ENCODE results near the gene ZNF75A. TPM values are rescaled to one million over a fixed set of nuclear protein-coding genes. Genes with fewer than 3 reads are reported as not detected.

Gene ZNF75A
- polyA plus RNA-seq, 1 donor (not counting 4 experiments of a cell fraction or from before 2014, with no cell fraction given), result 20.8 TPM

DNA sequence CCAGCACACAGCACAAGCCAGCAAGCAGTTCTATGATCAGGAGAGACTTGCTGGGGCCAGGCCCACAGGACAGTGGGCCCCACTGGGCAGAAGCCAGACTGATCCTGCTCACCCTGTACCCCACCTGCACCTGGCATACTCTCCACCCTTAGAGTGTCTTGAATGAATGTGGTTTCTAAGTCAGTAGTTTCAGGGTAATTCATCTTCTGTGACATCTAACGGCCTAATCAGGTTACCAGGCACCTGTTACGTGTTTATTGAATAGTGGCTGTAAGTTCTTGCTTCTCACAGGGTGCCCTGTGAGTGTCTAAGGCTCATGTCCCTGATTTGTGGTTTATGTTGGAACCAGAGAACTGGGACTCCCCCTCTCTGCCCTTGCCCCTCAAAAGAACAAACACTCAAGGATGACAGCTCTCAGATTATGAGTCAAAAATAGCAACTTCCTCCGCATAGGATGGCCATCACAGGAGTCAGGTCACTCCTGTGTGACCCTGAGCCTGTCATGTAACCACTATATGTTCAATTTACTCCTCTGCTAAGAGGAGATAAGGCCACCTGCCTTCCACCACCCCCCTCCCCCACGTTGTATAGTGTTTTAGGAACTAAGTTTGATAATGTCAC is 43.4 kb downstream of the ZNF75A start:
- H3K4me1 ChIP-seq (ENCODE audit: control insufficient read depth, extremely low read depth, insufficient read depth, low read length), result no peaks in the 10 kb centered on the region
- no peaks in the 10 kb centered on the region for H3K9me1 ChIP-seq (ENCODE audit: control insufficient read depth, extremely low read depth, insufficient read depth, low read length)
- H3K4me2 ChIP-seq (ENCODE audit: control insufficient read depth, extremely low read depth, insufficient read depth, low read depth, low read length), result no peak overlapping the region
- H3K27ac ChIP-seq (ENCODE audit: control insufficient read depth, insufficient read depth, low read length), result no peak overlapping the region
- H3K9ac ChIP-seq (ENCODE audit: control insufficient read depth, extremely low read depth, insufficient read depth, low read length), result no peak overlapping the region
- dilution Hi-C loops (cut with MboI; ENCODE audit: extremely low pct_ligation_motif_present, low sequenced_read_pairs), result no loop called here
- DNase-seq (ENCODE audit: low read depth, low spot score), result no peak
- H3K79me2 ChIP-seq (ENCODE audit: control insufficient read depth, insufficient read depth, low read length), result no peaks in the 10 kb centered on the region
- H3K36me3 ChIP-seq (ENCODE audit: control insufficient read depth in 2 of 2, extremely low read depth in 1 of 2, insufficient read depth in 2 of 2, low read length in 2 of 2), result no peaks in the 10 kb centered on the region
- TF ChIP-seq EZH2 (IDR thresholded peaks at IDR 0.05; ENCODE audit: low read length), result no peak
- no peak overlapping the region for H3K4me3 ChIP-seq (ENCODE audit: control insufficient read depth in 2 of 3, extremely low read depth in 1 of 3, insufficient read depth in 2 of 3, low read depth in 1 of 3, low read length in 3 of 3)
- no peaks in the 10 kb centered on the region for H3K27me3 ChIP-seq (ENCODE audit: control insufficient read depth, extremely low read depth, insufficient read depth, low read length)
- no peak for FAIRE-seq
- no peaks in the 10 kb centered on the region for H3K9me3 ChIP-seq (ENCODE audit: control insufficient read depth, low read depth, low read length)
- H2AFZ ChIP-seq (ENCODE audit: control insufficient read depth, low read length), result no peak overlapping the region
- H4K20me1 ChIP-seq (ENCODE audit: control insufficient read depth, extremely low read depth, insufficient read depth, low read length), result no peaks in the 10 kb centered on the region

DNA sequence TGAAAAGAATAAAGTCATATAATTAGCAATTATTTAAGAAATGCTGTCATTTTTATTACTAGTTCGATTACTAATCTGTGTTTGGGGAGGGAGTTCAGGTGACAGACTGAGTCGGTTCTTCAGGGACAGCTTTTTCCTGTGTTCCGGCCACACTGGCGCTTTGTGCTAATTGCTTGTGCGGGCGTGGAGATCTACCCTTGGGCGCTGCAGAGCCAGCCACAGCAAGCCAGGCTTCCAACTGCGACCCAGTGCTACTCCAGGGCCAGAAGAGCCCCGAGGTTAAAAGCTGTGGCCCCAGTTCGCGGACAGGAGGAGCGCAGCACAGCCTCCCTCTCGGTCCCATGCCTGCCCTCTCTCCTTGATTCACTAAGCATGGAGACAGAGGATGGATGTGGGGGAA is 43.9 kb downstream of the ZNF75A start:
- Histone ChIP-seq H3K79me2 (ENCODE audit: control insufficient read depth, insufficient read depth, low read length) (no peaks in the 10 kb centered on the region), H3K9me3 (ENCODE audit: control insufficient read depth, low read depth, low read length) (no peaks in the 10 kb centered on the region), H3K4me3 (ENCODE audit: control insufficient read depth in 2 of 3, extremely low read depth in 1 of 3, insufficient read depth in 2 of 3, low read depth in 1 of 3, low read length in 3 of 3) (no peak overlapping the region), H3K4me1 (ENCODE audit: control insufficient read depth, extremely low read depth, insufficient read depth, low read length) (no peaks in the 10 kb centered on the region), H3K27ac (ENCODE audit: control insufficient read depth, insufficient read depth, low read length) (no peak overlapping the region), H4K20me1 (ENCODE audit: control insufficient read depth, extremely low read depth, insufficient read depth, low read length) (no peaks in the 10 kb centered on the region), H3K4me2 (ENCODE audit: control insufficient read depth, extremely low read depth, insufficient read depth, low read depth, low read length) (no peak overlapping the region), H3K9me1 (ENCODE audit: control insufficient read depth, extremely low read depth, insufficient read depth, low read length) (no peaks in the 10 kb centered on the region), H3K9ac (ENCODE audit: control insufficient read depth, extremely low read depth, insufficient read depth, low read length) (no peak overlapping the region), H3K27me3 (ENCODE audit: control insufficient read depth, extremely low read depth, insufficient read depth, low read length) (no peaks in the 10 kb centered on the region), H2AFZ (ENCODE audit: control insufficient read depth, low read length) (no peak overlapping the region), H3K36me3 (ENCODE audit: control insufficient read depth in 2 of 2, extremely low read depth in 1 of 2, insufficient read depth in 2 of 2, low read length in 2 of 2) (no peaks in the 10 kb centered on the region)
- DNase-seq (ENCODE audit: low read depth, low spot score), result no peak
- dilution Hi-C loops (cut with MboI; ENCODE audit: extremely low pct_ligation_motif_present, low sequenced_read_pairs), result no loop called here
- FAIRE-seq, result no peak
- no peak for TF ChIP-seq EZH2 (IDR thresholded peaks at IDR 0.05; ENCODE audit: low read length)
- TF ChIP-seq, protein P1, sequence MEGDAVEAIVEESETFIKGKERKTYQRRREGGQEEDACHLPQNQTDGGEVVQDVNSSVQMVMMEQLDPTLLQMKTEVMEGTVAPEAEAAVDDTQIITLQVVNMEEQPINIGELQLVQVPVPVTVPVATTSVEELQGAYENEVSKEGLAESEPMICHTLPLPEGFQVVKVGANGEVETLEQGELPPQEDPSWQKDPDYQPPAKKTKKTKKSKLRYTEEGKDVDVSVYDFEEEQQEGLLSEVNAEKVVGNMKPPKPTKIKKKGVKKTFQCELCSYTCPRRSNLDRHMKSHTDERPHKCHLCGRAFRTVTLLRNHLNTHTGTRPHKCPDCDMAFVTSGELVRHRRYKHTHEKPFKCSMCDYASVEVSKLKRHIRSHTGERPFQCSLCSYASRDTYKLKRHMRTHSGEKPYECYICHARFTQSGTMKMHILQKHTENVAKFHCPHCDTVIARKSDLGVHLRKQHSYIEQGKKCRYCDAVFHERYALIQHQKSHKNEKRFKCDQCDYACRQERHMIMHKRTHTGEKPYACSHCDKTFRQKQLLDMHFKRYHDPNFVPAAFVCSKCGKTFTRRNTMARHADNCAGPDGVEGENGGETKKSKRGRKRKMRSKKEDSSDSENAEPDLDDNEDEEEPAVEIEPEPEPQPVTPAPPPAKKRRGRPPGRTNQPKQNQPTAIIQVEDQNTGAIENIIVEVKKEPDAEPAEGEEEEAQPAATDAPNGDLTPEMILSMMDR (optimal IDR thresholded peaks at IDR 0.05 in 1 of 3, IDR thresholded peaks at IDR 0.05 in 1 of 3, conservative IDR thresholded peaks at IDR 0.05 in 1 of 3; ENCODE audit: extremely low read depth in 1 of 3, insufficient read depth in 2 of 3, low read length in 3 of 3), result no peak

DNA sequence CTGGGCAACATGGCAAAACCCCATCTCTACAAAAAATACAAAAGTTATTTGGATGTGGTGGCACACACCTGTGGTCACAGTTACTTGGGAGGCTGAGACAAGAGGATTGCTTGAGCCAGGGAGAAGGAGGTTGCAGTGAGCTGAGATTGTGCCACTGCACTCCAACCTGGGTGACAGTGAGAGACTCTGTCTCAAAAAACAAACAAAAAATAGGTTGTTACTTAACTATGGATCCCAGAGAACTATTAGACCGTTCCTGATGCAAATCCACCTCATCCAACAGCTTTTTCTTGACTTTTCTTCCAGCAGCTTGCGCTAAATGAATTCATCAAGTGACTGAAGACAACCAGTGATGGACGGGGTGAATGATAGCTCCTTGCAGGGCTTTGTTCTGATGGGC is 50.3 kb downstream of the ZNF75A start, which contains the start of gene OR2C1:
Gene OR2C1 (plus strand): TSS at position 301 of the 400 bp plus-strand sequence. CDS start 52 bp downstream, at position 353.
- Histone ChIP-seq H4K20me1 (ENCODE audit: control insufficient read depth, extremely low read depth, insufficient read depth, low read length) (no peaks in the 10 kb centered on the region), H3K9me1 (ENCODE audit: control insufficient read depth, extremely low read depth, insufficient read depth, low read length) (no peaks in the 10 kb centered on the region), H3K4me2 (ENCODE audit: control insufficient read depth, extremely low read depth, insufficient read depth, low read depth, low read length) (no peak within 1 kb of the TSS), H3K79me2 (ENCODE audit: control insufficient read depth, insufficient read depth, low read length) (no peaks in the 10 kb centered on the region), H3K27me3 (ENCODE audit: control insufficient read depth, extremely low read depth, insufficient read depth, low read length) (no peaks in the 10 kb centered on the region), H3K36me3 (ENCODE audit: control insufficient read depth in 2 of 2, extremely low read depth in 1 of 2, insufficient read depth in 2 of 2, low read length in 2 of 2) (no peaks in the 10 kb centered on the region), H3K4me3 (ENCODE audit: control insufficient read depth in 2 of 3, extremely low read depth in 1 of 3, insufficient read depth in 2 of 3, low read depth in 1 of 3, low read length in 3 of 3) (no peak within 1 kb of the TSS), H3K9ac (ENCODE audit: control insufficient read depth, extremely low read depth, insufficient read depth, low read length) (no peak within 1 kb of the TSS), H2AFZ (ENCODE audit: control insufficient read depth, low read length) (no peak within 1 kb of the TSS), H3K4me1 (ENCODE audit: control insufficient read depth, extremely low read depth, insufficient read depth, low read length) (no peaks in the 10 kb centered on the region), H3K9me3 (ENCODE audit: control insufficient read depth, low read depth, low read length) (no peaks in the 10 kb centered on the region), H3K27ac (ENCODE audit: control insufficient read depth, insufficient read depth, low read length) (no peak within 1 kb of the TSS)
- FAIRE-seq (no peak), DNase-seq (ENCODE audit: low read depth, low spot score) (no peak)
- no peak for TF ChIP-seq EZH2 (IDR thresholded peaks at IDR 0.05; ENCODE audit: low read length)
- TF ChIP-seq, protein P1 (optimal IDR thresholded peaks at IDR 0.05 in 1 of 3, IDR thresholded peaks at IDR 0.05 in 1 of 3, conservative IDR thresholded peaks at IDR 0.05 in 1 of 3; ENCODE audit: extremely low read depth in 1 of 3, insufficient read depth in 2 of 3, low read length in 3 of 3), result no peak
- dilution Hi-C loops (cut with MboI; ENCODE audit: extremely low pct_ligation_motif_present, low sequenced_read_pairs), result no loop called here

Data from keratinocyte (primary cell).